GM19455 (cell line): Measurements from ENCODE around the gene RASA1.

Experiments used
- ATAC-seq: cut with Tn5 transposase; IDR thresholded peaks from one replicate; pipeline ENCODE4 v1.9.1; 2021; ENCODE audit not compliant: unreplicated experiment

RASA1 gene

DNA sequence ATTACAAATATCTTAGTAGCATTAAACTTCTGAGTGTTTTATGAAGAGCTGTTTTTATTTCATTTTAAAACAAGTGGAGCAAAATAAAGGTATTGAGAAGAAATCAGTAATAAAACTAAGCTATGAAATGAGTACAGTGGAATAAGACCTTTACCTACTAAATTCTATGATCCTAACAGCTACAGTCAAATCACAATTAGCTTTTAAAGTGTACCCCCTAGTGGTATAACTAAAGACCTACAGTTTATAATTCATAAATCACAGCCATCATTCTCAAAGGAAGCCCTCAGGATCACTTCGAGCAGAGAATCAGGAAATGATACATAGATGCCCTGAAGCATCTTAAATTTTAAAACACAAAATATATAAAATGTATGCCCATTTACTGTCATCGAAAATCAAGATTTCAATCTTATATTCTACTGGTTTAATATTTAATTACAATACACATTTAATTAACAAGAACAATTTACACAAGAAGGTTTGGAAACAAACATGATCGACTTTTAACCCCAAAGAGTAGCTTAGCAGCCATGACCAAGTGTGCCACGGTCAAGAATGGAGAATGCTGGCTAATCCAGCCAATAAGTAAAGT, 132.7 kb downstream of the RASA1 start:
- ATAC-seq: peak; percentile 67

DNA sequence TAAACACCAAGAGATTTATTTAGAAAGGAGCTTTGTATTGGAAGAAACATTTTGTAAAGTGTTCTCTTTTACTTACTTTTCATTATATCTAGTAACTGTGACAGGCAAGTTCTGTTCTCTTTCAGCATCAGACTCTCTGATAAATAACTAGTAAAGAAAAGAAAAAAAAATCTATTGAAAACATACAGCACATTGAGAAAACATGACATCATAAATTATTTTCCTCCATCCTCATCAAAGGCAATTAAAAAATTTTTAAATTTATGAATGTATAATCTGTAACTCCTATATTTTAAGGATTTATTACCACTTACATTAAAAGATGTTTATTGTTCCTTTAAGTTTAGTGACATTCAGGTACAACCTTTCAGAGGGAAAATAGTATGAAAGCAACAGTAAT, 133.9 kb downstream of the RASA1 start:
- ATAC-seq: no peak

DNA sequence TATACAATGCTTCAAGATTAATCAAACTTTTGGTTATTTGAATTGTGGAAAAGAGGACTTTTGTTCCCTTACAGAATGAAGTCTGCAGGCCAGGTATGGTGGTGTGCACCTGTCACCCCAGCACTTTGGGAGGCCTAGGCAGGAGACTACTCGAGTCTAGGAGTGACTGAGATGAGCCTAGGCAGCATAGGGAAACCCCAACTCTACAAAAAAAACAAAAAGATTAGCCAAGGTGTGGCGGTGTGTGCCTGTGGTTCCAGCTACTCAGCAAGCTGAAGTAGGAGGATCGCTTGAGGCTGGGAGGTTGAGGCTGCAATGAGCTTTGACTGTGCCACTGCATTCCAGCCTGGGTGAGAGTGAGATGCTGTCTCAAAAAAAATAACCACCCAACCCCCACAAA, 135.7 kb downstream of the RASA1 start:
- ATAC-seq: no peak

DNA sequence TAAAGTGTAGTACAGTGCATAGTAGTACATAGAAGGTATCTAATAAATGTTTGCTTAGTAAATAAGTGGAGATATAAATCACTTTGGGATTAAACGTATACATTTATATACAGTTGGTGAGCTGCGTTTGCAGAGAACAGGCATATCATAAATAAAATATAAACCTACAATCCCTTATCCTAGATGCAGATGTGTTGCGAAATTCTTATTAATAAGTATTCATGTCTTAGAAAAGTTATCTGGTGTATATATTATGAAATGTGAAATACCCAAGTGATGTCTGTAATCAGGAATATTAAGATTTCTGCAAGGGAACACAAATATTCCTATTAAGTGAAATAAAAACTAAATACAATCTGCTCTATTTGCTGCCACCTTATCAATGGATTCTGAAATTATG, 136.2 kb downstream of the RASA1 start:
- no peak for ATAC-seq

DNA sequence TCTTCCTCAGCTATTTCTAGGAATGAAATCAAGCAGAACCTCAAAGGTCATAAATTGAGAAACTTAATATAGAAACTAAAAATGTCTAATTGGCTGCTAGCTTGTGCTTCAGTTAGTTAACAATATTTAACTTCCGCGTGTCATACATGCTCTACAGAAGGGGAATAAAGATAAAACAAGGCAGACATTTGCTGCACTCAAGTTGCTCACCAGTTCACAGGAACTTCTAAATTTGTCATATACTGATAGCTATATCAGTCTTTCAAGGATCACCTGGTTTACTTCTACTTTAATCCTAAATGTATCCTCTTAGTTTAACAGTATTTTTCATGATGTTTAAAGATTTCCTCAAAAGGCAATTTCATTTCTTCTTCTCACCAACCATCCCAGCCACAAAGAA, 136.7 kb downstream of the RASA1 start:
- ATAC-seq: no peak

DNA sequence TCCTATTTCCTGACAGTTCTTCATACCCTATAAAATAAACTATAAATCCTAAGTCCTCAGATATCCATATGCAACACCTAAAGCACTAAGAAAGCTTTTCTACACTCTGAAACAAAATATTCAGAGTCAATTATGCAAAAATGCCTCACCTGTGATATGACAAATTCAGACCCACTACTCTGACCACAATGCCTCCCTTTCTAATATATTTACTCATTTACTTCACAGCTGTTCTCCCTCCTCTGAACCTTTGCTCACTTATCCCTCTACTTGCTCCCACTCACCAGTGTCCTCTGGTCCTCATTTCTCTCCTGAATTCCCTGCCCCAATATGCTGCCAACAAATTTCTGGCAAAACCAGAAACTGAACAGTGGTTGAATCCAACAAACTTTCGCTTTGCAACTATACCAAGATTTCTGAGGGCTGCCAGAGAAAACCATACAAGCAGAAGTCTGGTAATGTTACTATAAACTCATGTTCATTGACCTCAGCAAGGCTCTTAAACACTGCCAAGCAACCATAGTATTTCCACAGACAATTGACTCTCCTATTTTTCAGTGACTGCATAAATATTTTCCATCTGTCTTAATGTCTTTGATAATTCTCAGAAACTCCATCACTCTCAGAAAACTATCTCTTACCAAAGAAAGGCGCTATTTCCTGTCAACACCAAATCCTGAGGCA, 137.9 kb downstream of the RASA1 start:
- no peak for ATAC-seq

DNA sequence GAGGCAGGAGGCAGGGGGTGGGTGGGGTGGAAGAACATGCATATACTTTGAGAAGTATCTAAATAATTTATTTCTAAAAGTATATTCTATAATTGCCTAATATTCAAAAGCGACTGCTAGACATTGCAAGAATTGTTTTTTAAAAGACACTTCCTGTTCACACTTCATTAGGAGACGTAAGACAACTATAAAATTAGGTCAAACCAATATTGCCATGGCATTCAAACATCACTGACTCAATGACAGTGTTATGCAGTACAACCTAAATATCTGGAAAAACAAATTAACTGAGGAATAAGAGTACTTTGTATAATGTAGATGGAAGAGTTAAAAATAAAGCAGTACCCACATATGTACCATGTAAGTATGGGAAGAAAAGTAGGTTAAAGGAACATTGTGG, 140.5 kb downstream of the RASA1 start:
- no peak for ATAC-seq

DNA sequence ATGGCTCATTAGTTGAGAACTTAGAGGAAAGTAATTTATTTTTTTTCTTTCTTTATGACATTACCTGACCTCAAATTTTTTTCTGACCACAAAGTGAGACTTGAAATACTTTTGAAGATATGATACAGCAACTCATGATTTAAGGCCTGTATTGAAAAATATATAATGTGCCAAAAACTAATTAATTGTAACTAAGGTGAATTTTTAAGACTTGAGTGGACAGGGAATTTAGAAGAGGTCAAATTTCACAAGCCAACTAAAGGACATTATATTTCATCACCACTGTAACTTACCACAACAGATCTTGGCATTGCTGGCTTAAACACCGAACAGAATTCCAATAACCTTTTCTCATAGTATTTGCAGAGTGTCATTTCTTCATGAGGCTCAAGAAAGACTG, 143.2 kb downstream of the RASA1 start:
- ATAC-seq: no peak

DNA sequence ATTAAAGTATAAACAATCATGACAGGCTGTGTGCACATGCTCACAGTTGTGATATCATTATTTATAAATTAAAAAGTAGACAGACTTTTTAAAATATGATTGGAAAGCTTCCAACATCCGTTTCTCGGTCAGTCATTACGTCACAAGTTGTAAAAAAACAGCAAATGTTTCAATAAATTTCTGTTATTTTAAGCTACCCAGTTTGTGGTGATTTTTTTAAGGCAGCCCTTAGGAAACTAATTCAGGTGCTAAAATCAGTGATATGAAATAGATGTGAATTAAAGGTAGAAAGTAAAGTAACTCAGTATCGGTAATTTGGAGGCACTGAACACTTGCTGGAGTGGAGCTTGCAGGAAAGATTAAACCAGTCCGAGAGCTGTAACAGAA, 143.9 kb downstream of the RASA1 start:
- no peak for ATAC-seq

DNA sequence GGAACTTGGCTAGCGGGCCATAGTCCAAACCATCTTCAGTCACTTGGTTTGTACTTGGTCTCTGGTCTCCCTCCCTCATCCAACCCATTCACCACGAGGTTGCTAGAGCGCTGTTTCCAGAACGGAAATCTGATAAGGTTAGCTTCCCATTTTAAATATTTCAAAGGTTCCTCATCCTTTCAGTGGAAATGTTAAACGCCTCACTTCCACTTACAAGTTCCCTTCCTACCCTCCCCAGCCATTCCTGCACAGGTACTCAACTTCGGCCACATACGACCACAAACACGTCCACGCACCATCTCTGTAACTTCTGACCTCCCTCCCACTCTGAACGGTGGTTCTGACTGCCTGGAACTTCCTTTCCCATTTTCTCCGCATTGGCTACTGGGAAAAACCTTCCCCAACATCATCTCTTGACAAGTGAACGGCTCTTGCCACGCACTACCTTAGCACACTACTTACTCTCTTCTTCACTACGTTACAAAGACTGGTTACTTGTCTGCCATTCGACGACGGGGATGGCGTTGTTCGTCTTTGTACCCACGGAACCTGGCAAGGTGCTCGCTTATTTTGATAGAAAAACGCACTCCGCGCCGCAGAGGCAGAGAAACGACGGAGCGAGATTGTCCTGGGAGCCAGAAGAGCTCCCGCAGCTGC, 144.4 kb downstream of the RASA1 start:
- ATAC-seq: peak; percentile 26

DNA sequence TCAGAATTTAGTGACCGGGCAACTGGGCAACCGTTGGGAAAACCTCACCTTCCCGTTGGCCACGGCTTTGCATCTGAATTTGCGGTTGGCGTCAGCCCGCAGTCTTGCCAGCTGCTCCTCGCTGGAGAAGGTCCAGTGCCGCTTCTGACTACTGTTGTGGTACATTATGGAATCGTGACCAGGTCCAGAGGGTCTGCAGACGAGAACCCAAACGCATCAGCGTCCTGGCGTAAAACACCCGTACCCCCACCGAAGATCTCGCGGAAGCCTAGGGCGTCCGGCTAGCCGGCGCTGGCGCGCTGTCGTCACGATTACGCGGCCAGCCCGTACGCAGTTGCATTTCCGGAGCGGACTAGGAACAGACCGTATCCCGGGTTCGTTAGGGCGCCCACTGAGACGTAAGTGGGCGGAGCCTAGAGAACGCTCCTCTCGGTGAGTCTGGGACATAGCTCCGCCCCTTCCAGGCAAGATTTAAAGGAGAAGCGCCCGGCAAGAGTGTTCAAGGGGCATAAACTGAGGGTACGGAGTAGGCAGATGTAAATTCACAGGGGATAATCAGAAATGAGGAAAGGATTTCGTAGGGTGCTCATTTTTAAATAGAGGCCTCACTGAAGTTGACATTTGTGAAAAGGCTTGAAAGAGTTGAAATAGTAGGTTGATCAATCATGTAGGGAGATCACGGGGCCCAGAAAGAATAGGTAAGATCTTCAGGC, 145.1 kb downstream of the RASA1 start, which contains the start of gene CCNH:
CCNH (minus strand) TSS at position 301 of the 713 bp plus-strand sequence; CDS start at position 165, 136 bp downstream.
- peak; percentile 99 for ATAC-seq

DNA sequence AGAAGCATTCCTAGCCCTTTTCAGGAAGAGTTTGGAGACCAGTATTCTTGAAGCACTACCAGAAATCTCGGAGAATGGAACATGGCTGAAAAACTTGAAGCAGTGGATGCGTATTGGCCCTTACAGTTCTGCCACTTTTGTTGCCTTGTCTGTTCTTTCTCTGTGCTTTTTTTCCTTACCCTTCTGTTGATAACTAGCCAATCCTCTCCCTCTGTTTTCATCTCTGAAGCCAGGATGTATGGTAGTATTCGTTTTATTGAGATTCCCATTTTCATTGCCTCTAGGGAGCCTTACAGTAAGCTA, 145.6 kb downstream of the RASA1 start:
- no peak for ATAC-seq

DNA sequence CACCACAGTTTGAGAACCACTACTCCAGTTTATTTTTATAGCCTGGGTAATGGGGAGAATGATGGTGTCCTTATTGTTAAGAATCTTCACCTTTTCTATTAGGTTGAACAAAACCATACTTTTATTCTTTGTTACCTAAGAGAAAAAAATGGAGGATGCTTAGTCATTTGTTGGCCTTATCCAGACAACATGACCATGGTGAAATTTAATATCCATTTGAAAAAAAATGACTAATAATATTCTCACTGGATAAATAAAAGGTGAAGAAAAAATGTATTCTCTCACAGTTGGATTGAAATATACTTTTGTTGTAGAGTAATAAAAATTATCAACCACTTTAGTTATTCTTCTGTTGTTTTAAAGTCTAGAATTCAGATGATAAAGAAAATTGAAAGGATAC, 150.8 kb downstream of the RASA1 start:
- ATAC-seq: no peak

DNA sequence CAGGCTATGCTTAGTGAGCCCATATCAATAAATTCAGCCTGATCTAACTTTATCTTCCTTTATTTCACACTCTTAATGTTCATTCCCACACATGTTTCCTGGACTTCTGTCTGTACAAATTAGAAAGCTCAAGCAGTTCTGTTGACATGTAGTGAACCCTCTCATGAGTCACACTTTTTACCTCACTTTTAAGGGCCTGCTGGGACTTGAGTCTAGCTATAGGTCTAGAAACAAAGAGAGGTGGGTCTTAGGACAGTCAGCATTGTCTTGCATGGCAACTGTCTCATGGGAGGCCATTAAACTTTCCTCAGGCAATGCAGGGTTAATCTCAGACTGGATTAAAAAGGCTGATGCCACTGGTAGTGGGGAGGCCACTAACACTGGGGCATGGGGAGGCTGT, 153.6 kb downstream of the RASA1 start:
- ATAC-seq: no peak

DNA sequence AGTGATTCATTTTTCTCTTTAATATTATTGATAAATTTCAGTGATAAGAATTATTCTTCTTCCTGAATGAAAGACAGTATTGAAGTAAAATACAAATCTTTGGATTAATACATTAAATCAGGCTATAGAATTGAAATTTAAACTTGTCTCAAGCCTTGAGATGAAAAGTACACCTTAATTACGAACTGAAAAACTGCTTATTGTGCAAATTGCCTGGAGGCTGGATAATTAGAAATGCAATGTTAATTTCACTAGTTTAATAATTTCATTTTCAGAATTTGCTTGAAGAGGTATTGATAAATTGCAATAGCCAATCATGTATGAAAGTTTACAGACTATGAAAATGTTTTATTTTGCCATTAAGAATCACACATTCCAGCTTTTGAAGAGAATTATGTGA, 156.1 kb downstream of the RASA1 start:
- no peak for ATAC-seq

DNA sequence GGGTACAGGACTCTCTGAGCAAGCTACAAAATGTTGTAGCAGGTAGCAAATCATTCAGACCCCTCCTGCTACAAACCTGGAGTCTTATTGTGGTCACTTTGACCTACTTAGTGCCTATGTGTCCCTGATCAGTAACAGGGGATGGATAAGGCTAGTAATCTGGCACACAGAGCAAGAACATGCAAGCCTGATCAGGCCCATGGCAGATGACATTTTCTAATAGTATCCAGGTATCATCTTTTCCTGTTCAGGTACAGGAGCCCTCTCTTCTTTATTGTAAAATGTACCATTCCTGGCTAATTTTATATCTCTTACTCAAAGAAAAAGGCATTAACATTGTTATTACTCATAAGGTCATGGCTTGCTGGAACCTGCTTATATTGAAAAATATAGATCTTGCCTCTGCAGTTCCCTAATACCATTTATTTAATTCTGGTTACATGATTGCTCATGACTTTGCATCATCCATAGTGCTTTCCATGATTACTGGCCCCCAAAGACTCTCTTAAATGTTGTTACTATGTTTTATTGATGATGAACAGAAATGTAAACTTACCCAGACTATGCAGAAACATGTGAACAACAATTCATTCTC, 163.3 kb downstream of the RASA1 start:
- no peak for ATAC-seq

DNA sequence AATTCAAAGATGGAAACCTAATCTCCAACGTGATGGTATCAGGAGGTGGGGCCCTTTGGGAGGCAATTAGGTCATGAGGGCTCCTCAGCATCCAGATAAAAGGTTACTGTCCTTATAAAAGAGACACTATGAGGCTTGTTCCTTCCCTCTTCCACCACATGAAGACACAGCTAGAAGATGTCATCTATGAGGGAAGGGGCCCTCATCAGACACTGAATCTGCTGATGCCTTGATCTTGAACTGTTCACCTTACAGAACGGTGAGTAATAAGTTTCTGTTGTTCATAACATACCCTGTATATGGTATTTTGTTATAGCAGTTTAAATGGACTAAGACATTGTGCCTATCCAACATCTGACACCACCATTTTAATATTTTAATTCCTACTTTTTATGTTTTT, 164.8 kb downstream of the RASA1 start:
- ATAC-seq: no peak

DNA sequence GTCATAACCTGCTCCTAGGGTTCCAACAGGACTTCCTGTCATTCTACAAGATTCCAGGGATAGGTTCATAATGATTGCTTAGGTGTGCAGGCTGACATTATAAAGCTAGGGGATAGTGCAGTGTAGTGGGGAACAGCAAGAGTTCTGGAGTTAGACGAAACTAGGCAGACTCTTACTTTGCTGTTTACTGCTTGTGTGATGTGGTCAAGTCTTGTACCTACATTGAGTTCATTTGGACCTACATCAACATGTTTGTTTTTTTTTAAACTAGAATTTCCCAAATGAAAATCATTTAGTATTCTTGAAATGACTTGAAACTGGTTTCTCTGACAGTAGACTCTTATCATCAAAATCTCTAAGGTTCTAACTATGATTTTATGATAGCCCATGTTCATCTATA, 166.3 kb downstream of the RASA1 start:
- no peak for ATAC-seq

DNA sequence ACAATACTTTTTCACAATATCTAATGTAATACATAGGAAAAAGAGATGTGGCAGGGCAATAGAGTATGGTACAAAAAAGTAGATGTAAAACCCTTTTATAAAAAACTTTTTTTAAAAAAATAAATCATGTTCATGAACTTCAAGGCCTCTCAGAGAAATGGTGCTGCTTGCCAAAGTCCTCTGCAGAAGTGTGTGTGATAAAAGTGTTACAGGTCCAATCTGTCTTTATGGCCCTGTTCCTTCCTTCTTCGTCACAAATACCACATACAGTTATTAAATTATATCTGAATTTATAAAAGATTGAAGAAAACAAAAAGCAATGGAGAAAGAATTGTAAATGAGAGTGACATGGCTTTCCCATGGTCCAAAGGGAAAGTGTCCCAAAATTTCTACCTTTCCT, 166.8 kb downstream of the RASA1 start:
- ATAC-seq: no peak

DNA sequence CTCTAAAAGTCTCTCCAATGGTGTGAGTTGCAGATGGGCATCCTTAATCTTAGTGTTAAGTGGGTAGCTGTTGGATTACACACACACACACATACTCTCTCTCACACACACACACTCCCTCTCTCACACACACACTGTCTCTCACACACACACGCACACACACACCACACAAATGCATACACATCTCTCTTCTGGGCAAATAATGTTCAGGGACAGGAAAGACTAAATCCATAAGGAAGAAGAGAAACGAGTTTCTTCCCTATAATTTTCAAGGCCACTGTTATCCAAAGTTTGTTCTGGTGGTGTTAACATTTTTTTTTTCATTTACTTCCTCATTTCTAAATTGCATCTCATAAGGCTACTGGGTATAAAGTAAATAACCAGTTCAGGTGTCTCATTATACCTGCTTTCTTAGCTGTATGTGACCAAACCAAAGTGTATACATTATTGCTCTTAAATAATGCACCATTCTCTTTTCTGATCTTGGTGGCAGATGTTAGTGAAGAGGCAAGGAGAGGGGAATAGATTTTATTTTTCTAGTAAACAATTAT, 167.5 kb downstream of the RASA1 start:
- ATAC-seq: no peak

DNA sequence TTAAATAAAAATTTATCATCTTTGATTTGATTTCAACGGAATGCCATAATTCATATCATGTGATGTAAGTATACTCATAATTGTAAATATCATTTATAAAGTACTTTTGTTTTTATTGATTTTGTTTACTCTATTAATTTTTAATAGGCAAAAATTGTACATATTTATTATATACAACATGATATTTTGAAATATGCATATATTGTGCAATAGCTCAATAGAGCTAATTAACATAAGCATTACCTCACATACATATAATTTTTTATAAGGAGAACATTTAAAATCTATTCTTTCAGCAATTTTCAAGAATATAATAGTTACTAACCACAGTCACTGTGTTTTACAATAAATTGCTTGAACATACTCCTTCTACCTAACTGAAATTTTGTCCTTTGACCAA, 170.0 kb downstream of the RASA1 start:
- ATAC-seq: no peak
